ENCODE measurements around the gene ZFHX3. TPM values are rescaled to one million over a fixed set of nuclear protein-coding genes. Genes with fewer than 3 reads are reported as not detected.

The ZFHX3 gene
- total RNA-seq, 2 donors from 2014 or later, result 11.9 to 12.6 TPM

GRCh38 chr16:72840631-72841381 lies 207.1 kb downstream of the ZFHX3 start:
- DNase-seq, result no peak
- intact Hi-C loops (cut with DNase I), result no loop called here
- peak in 1 of 2 donors; percentile 32 for ATAC-seq

GRCh38 chr16:72838951-72839350 lies 209.0 kb downstream of the ZFHX3 start:
- no peak for DNase-seq
- intact Hi-C loops (cut with DNase I), result loop anchor here in 1 of 2 donors (10.0 kb wide), 2 partner anchors 216 to 356 kb away; no protein-coding TSS in a partner anchor
- no peak for ATAC-seq

GRCh38 chr16:72838586-72838910 lies 209.4 kb downstream of the ZFHX3 start:
- ATAC-seq (no peak), DNase-seq (no peak)
- intact Hi-C loops (cut with DNase I), result loop anchor here in 1 of 2 donors (10.0 kb wide), 2 partner anchors 216 to 356 kb away; no protein-coding TSS in a partner anchor

GRCh38 chr16:72837846-72838585 lies 209.9 kb downstream of the ZFHX3 start:
- ATAC-seq, result no peak
- intact Hi-C loops (cut with DNase I), result loop anchor here in 1 of 2 donors (10.0 kb wide), 2 partner anchors 217 to 357 kb away; no protein-coding TSS in a partner anchor
- DNase-seq, result no peak

GRCh38 chr16:72836985-72837384 lies 210.9 kb downstream of the ZFHX3 start:
- DNase-seq (no peak), ATAC-seq (no peak)
- intact Hi-C loops (cut with DNase I), result loop anchor here in 1 of 2 donors (10.0 kb wide), 2 partner anchors 218 to 358 kb away; no protein-coding TSS in a partner anchor

GRCh38 chr16:72836181-72836580 lies 211.7 kb downstream of the ZFHX3 start:
- intact Hi-C loops (cut with DNase I), result loop anchor here in 1 of 2 donors (10.0 kb wide), 2 partner anchors 219 to 359 kb away; no protein-coding TSS in a partner anchor

GRCh38 chr16:72835086-72835485 lies 212.8 kb downstream of the ZFHX3 start:
- intact Hi-C loops (cut with DNase I), result loop anchor here in 1 of 2 donors (10.0 kb wide), 2 partner anchors 220 to 360 kb away; no protein-coding TSS in a partner anchor

More at GRCh38 chr16:72836181-72836580, 211.7 kb downstream of the ZFHX3 start:
- DNase-seq, result no peak
- no peak for ATAC-seq

GRCh38 chr16:72834499-72834898 lies 213.4 kb downstream of the ZFHX3 start:
- ATAC-seq (no peak), DNase-seq (no peak)
- intact Hi-C loops (cut with DNase I), result loop anchor here (5.0 to 10.0 kb wide), 6 partner anchors 213 to 1043 kb away; partner anchors contain the start of gene ZFHX3 (in 1 of the 2)

More at GRCh38 chr16:72835086-72835485, 212.8 kb downstream of the ZFHX3 start:
- DNase-seq (no peak), ATAC-seq (no peak)

GRCh38 chr16:72833969-72834368 lies 214.0 kb downstream of the ZFHX3 start:
- intact Hi-C loops (cut with DNase I), result loop anchor here (5.0 to 10.0 kb wide), 6 partner anchors 213 to 1043 kb away; partner anchors contain the start of gene ZFHX3 (in 1 of the 2)
- DNase-seq (no peak), ATAC-seq (no peak)

GRCh38 chr16:72833482-72833881 lies 214.4 kb downstream of the ZFHX3 start:
- DNase-seq (no peak), ATAC-seq (no peak)
- intact Hi-C loops (cut with DNase I), result loop anchor here (5.0 to 10.0 kb wide), 6 partner anchors 214 to 1044 kb away; partner anchors contain the start of gene ZFHX3 (in 1 of the 2)

GRCh38 chr16:72832621-72833248 lies 215.2 kb downstream of the ZFHX3 start:
- peak; percentile 81 for DNase-seq
- intact Hi-C loops (cut with DNase I), result loop anchor here (5.0 to 10.0 kb wide), 6 partner anchors 215 to 1045 kb away; partner anchors contain the start of gene ZFHX3 (in 1 of the 2)
- peak; percentile 88 to 93 for ATAC-seq

GRCh38 chr16:72829846-72830775 lies 217.8 kb downstream of the ZFHX3 start:
- DNase-seq (no peak), ATAC-seq (peak in 1 of 2 donors; percentile 36)
- intact Hi-C loops (cut with DNase I), result loop anchor here (5.0 to 10.0 kb wide), 6 partner anchors 217 to 1047 kb away; partner anchors contain the start of gene ZFHX3 (in 1 of the 2)

GRCh38 chr16:72827866-72828265 lies 220.1 kb downstream of the ZFHX3 start:
- ATAC-seq (no peak), DNase-seq (no peak)
- intact Hi-C loops (cut with DNase I), result no loop called here

GRCh38 chr16:72825912-72826621 lies 221.9 kb downstream of the ZFHX3 start:
- intact Hi-C loops (cut with DNase I), result no loop called here
- ATAC-seq (no peak), DNase-seq (no peak)

GRCh38 chr16:72824761-72825160 lies 223.2 kb downstream of the ZFHX3 start:
- ATAC-seq (no peak), DNase-seq (no peak)
- intact Hi-C loops (cut with DNase I), result no loop called here

GRCh38 chr16:72824027-72824426 lies 223.9 kb downstream of the ZFHX3 start:
- ATAC-seq (no peak), DNase-seq (no peak)
- intact Hi-C loops (cut with DNase I), result no loop called here

- no peak for ATAC-seq
- DNase-seq, result no peak
- intact Hi-C loops (cut with DNase I), result no loop called here
These were observed 226.6 kb downstream of the ZFHX3 start for GRCh38 chr16:72821185-72821950.
